Nucleus accumbens (tissue), 56 donors: ENCODE measurements around the gene SMCO1.
A peak's percentile ranks its signal among the peaks of the same experiment; 100 is the strongest.
"Not testable (repeated sequence)": the region's sequence is repeated elsewhere in the genome, so short reads cannot be mapped to it uniquely, and the experiment has no call there.

Experiments
- DNase-seq, 56 donors: peaks; one replicate each; lab custom pipeline; 2025; lab: John Stamatoyannopoulos, UW

SMCO1 gene

DNA sequence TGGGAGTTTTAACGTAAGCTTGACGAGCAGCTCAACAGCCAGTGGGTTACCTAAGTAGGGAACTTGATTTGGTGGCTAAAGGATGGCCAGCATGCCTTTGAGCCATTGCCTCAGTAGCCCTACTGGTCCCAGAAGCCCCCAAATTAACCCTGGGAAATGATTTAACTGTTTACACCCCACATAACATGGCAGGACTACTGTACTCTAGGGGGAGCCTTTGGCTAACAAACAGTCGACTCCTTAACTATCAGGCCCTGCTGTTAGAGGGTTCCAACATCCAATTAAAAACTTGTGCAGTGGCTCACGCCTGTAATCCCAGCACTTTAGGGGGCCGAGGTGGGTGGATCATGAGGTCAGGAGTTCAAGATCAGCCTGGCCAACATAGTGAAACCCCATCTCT lies 9.4 kb upstream of the SMCO1 start:
- no peak for DNase-seq

GRCh38 chr3:196523841-196524240 lies 8.7 kb upstream of the SMCO1 start:
- no peak for DNase-seq

DNA sequence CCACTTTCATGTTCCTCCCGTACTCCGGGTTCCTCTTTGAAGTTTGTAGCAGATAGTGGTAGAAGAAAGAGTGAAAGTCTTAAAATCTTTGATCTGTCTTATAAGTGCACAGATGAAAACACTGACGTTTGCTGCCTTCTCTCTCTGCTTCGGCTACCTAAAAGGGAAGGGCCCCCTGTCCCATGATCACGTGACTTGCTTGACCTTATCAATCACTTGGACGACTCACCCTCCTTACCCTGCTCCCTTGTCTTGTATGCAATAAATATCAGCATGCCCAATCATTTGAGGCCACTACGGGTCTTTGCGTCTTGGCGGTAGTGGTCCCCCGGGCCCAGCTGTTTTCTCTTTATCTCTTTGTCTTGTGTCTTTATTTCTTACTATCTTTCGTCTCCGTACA lies 6.1 kb upstream of the SMCO1 start:
- DNase-seq, result not testable (repeated sequence)

DNA sequence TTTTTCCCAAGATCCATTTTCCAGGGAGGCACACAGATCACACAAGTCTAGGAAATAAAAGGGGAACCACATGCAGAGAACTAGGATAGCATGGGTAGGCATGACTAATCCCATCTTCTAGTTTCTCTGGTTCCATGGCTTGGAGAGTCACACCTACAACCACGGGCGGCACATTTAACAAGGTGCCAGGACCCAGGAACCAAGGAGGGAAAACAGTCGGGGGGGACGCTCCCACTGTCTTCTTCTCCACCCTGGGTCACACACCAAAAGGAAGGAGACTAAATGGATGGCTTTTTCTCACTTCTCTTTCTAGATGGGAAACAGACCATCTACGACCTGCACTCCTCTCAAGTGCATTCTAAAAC lies 4.6 kb upstream of the SMCO1 start:
- DNase-seq, result no peak

DNA sequence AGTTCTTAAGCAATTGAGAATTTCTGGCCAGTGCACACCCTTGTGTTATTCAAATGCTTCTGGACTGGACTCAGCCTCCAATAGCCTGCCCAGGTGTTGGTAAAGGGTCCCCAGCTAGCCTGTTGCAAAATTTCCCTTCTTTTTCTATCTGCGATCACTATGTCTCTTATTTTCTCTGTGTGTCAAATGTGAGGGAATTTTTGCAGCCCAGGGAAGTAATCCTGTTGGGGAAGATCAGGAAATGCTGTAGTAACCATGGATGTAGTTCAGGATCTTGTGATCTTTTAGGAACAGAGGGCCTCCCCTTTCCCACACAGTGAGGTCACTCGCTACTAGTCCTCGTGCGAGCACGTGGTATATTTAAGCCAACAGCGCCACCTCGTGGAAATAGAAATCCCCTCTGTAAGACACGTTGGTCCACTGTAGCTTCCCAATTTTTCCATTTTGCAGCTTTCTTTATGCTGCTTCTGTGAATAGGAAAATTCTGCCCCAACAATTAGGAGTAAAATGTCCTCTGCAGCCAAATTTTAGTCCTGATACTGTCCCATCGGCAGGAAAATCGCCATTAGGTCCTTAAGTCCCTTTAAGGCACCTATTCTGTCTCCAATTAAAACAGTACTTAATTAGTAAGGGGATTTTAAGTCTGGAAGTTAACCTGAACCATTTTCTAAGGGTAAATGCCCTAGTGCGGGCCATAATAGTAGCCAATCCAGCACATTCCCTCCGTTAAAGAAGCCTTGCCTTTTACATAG lies 4.0 kb upstream of the SMCO1 start:
- peak in 12 of 56 donors; percentile 2 to 30 (median 8) for DNase-seq

DNA sequence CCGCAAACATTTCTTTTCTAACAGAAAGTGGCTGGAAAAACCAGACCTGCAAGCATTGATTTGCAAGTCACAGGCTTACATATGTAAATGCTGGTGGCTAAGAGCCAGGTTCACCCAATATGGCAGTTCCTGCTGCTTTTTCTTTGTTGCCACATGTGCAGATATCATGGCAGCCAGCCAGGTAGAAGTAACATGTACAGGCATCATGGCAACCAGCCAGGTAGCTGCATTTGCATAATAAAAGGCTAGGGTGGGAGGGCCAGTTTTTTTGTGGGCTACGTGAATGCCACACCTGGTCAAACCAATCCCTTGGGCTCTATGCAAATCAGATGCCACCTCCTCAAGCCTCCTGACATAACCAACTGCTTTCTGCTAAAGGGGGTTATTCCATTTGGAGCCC lies 2.8 kb upstream of the SMCO1 start:
- DNase-seq, result peak in 1 of 56 donors; percentile 1

GRCh38 chr3:196517162-196517800 lies 2.1 kb upstream of the SMCO1 start:
- no peak for DNase-seq

DNA sequence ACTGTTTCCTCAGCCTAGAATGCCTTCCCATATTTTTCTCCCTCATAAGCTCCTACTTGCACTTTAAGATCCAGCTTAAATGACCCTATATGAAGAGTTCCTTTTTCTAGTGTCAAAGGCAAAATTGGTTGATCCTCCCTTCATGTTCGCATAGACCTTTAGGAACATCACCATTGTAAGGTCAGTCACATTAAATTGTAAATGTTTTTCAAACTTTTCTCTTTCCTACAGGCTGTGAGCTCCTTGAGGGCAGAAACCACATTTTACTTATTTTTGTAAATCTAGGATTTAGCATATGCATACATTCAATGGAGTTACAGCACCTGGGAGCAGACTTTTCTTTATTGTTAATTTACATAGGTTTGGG lies 813 bp downstream of the SMCO1 start:
- no peak for DNase-seq

- no peak for DNase-seq
These were observed 1.3 kb downstream of the SMCO1 start for GRCh38 chr3:196513697-196514349.

- DNase-seq, result not testable (repeated sequence)
These were observed 3.3 kb downstream of the SMCO1 start for GRCh38 chr3:196511646-196512425.

- DNase-seq, result not testable (repeated sequence)
These were observed 4.0 kb downstream of the SMCO1 start for GRCh38 chr3:196511108-196511507.

GRCh38 chr3:196506687-196507086 lies 8.5 kb downstream of the SMCO1 start:
- DNase-seq, result no peak

- DNase-seq, result no peak
These were observed 10.6 kb downstream of the SMCO1 start for GRCh38 chr3:196504556-196504955.

- DNase-seq, result not testable (repeated sequence)
These were observed 11.1 kb downstream of the SMCO1 start for GRCh38 chr3:196504077-196504398.

DNA sequence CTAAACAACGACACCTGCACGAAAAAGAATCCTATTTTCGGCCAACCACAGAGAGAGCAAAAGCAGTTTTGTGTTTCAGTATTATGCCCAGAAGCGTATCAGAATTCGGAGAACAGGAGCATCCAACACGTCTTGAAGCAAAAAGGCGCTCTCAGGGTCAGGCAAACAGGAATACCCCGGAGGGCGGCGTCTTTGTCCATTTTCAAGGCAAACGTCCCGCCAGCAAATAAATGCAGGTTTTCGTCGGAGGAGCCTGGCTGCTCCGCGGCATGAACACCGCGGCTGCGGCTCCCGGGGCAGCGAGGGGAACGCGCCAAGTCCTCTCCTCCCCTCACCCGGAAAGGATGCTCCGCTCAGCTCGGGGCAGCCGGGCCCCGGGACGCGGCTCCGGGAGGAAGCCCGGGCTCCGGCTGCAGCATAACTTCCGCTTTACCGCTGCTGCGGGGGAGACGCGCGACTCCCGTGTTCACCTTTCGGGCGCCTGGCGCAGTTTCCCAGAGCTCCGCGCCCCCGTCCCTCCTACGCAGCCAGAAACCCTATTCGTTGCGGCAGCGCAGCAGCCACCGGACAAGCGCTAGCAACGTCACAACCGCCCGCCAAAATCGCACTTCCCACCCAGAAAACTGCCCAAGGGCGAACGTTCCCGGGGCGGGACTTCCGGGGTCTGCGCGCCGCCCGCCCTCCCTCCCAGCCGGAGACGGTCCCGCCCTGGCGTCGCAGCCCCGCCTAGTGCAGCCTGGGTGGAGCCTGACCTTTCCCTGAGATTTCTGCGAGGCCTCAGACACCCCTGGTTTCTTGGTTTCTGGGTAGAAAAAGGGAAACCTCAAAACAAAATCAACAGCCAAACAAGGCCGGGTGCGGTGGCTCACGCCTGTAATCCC lies 11.7 kb downstream of the SMCO1 start, which contains the start of gene RNF168:
Gene RNF168 (minus strand): TSS at position 573 of the 881 bp plus-strand sequence. CDS start 595 bp downstream, outside the sequence.
- peak; percentile 41 to 96 (median 90) for DNase-seq

- peak in 31 of 56 donors; percentile 3 to 53 (median 26) for DNase-seq
These were observed 12.4 kb downstream of the SMCO1 start for GRCh38 chr3:196502775-196503195.

DNA sequence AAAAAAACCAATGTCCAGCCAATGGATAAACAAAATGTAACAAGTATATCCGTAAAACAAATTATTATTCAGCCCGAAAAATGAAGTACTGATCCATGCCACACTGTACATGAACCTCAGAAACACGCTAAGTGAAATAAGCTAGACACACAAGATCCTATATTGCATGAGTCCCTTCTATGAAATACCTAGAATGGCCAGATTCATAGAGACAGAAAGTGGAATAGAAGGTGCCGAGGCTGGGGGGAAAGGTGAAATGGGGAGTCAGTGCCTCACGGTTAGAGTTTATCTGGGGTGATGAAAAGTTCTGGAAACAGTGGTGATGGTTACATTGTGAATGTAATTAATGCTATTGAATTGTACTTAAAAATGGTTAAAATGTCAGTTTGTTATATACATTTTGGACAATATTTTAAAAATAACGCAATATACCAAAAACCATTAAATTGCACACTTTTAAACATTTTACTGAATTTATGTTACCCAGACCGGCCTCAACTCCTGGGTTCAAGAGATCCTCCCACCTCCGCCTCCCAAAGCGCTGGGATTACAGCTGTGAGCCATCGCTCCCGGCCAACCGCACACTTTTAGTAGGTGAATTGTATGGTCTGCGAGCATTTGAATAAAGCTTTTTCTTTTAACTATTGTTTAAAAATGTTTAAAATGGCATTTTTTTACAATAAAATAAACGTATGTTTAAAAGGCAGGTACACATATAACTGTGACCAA lies 13.7 kb downstream of the SMCO1 start:
- DNase-seq, result no peak

DNA sequence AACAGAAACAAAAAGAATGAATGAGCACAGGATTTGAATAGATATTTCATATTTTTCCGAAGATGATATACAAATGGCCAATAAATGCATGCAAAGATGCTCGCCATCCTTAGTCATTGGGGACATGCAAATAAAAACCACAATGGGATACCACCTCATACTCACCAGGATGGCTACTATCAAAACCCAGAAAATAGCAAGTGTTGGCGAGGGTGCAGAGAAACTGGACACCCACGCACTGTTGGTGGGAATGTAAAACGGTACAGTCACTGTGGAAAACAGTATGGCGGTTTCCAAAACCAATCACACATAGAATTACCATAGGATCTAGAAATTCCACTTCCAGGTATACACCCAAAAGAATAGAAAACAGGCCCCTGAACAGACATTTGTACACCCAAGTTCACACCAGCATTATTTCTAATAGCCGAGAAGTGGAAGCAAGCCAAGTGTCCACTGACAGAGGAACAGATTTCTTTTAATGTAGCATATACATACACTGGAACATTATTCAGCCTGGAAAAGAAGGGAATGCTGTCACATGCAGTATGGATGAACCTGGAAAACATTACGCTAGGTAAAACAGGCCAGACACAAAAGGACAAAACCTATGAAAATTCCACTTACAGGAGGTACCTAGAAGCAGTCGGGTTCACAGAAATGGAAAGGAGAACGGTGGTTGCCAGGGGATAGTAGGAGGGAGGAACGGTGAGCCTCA lies 15.2 kb downstream of the SMCO1 start:
- DNase-seq, result no peak

GRCh38 chr3:196499061-196499460 lies 16.1 kb downstream of the SMCO1 start:
- DNase-seq, result no peak
